TTC549 (cell line): Measurements from ENCODE around the gene KIR2DL4.
"Not testable (repeated sequence)": the region's sequence is repeated elsewhere in the genome, so short reads cannot be mapped to it uniquely, and the experiment has no call there.

Source experiments
- FAIRE-seq: peaks from 2 replicates; lab custom pipeline; 2012; peaks lifted over from hg19 to GRCh38; lab: Jason Lieb, UNC

KIR2DL4 gene

GRCh38 chr19:54803410-54803809, at the start of gene KIR2DL4:
Gene KIR2DL4 (plus strand): TSS chr19:54803610. CDS start chr19:54803652, 42 bp downstream.
- no peak for FAIRE-seq

- not testable (repeated sequence) for FAIRE-seq
Observed at GRCh38 chr19:54756204-54757110, 47.0 kb upstream of the KIR2DL4 start.

- FAIRE-seq: not testable (repeated sequence)
Observed at GRCh38 chr19:54758577-54758976, 44.8 kb upstream of the KIR2DL4 start.

DNA sequence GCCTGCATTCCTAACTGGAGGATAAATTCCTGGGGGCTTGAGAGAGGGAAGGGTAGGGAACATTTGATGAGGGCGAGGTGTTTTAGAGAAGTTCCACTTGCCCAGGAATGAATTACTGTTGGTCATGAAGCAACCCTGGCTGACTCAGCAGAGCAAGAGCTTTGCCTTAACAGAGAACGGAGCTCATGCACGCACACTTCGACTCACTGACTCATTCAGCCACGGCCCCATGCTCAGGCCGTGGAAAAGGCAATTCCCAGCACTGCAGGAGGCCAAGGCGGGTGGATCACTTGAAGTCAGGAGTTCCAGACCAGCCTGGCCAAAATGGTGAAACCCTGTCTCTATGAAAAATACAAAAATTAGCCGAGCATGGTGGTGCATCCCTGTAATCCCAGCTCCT, 39.2 kb upstream of the KIR2DL4 start:
- FAIRE-seq: not testable (repeated sequence)

GRCh38 chr19:54766464-54766863, 36.9 kb upstream of the KIR2DL4 start:
- FAIRE-seq: not testable (repeated sequence)

- not testable (repeated sequence) for FAIRE-seq
Observed at GRCh38 chr19:54769646-54770045, 33.8 kb upstream of the KIR2DL4 start, which contains the start of gene KIR2DL1. Gene KIR2DL1 (plus strand): TSS chr19:54769793. CDS start chr19:54769851, 58 bp downstream.

DNA sequence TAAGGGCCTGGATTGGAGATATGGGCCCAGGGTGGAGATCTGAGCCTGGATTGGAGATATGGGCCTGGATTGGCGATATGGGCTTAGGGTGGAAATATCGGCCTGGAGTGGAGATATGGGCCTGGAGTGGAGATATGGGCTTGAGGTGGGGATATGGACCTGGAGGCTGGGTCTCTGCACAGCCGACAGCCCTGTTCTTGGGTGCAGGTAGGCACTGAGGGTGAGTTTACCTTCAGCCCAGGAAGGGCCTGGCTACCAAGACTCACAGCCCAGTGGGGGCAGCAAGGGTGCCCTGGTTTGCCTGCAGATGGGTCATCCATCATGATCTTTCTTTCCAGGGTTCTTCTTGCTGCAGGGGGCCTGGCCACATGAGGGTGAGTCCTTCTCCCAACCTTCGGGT, 32.9 kb upstream of the KIR2DL4 start:
- not testable (repeated sequence) for FAIRE-seq

- FAIRE-seq: not testable (repeated sequence)
Observed at GRCh38 chr19:54771018-54771960, 32.1 kb upstream of the KIR2DL4 start.

- FAIRE-seq: not testable (repeated sequence)
Observed at GRCh38 chr19:54772666-54773065, 30.7 kb upstream of the KIR2DL4 start.

- not testable (repeated sequence) for FAIRE-seq
Observed at GRCh38 chr19:54775095-54775815, 28.2 kb upstream of the KIR2DL4 start.

DNA sequence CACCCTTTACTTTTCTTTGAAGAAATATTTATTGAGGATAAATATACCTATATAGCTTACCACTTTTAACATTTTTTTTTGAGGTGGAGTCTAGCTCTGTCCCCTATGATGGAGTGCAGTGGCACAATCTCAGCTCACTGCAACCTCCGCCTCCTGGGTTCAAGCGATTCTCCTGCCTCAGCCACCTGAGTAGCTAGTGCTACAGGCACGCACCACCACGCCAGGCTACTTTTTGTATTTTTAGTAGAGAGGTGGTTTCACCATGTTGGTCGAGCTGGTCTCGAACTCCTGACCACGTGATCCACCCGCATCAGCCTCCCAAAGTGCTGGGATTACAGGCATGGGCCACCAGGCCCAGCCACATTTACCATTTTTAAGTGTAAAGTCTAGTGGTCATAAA, 27.6 kb upstream of the KIR2DL4 start:
- not testable (repeated sequence) for FAIRE-seq

DNA sequence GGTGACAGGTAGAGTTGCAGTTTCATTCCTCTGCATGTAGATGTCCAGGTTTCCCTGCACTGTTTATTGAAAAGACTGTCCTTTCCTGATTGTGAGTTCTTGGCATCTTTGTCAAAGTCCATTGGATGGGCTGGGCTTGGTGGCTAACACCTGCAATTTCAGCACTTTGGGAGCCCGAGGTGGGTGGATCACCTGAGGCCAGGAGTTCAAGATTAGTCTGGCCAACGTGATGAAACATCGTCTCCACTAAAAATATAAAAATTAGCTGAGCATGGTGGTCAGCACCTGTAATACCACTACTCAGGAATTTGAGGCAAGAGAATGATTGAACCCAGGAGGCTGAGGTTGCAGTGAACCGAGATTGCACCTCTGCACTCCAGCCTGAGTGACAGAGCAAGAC, 25.6 kb upstream of the KIR2DL4 start:
- FAIRE-seq: not testable (repeated sequence)

GRCh38 chr19:54778896-54779295, 24.5 kb upstream of the KIR2DL4 start:
- FAIRE-seq: not testable (repeated sequence)

- FAIRE-seq: not testable (repeated sequence)
Observed at GRCh38 chr19:54782916-54783315, 20.5 kb upstream of the KIR2DL4 start.

DNA sequence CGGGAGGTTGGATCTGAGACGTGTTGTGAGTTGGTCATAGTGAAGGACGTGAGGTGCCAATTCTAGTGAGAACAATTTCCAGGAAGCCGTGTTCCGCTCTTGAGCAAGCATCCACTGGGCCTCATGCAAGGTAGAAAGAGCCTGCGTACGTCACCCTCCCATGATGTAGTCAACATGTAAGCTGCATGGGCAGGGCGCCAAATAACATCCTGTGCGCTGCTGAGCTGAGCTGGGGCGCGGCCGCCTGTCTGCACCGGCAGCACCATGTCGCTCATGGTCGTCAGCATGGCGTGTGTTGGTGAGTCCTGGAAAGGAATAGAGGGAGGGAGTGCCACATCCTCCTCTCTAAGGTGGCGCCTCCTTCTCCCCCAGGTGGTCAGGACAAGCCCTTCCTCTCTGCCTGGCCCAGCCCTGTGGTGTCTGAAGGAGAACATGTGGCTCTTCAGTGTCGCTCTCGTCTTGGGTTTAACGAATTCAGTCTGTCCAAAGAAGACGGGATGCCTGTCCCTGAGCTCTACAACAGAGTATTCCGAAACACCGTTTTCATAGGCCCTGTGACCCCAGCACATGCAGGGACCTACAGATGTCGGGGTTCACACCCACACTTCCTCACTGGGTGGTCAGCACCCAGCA, 17.2 kb upstream of the KIR2DL4 start:
- FAIRE-seq: not testable (repeated sequence)

- not testable (repeated sequence) for FAIRE-seq
Observed at GRCh38 chr19:54788154-54788553, 15.3 kb upstream of the KIR2DL4 start.

- FAIRE-seq: no peak
Observed at GRCh38 chr19:54790711-54791110, 12.7 kb upstream of the KIR2DL4 start.

DNA sequence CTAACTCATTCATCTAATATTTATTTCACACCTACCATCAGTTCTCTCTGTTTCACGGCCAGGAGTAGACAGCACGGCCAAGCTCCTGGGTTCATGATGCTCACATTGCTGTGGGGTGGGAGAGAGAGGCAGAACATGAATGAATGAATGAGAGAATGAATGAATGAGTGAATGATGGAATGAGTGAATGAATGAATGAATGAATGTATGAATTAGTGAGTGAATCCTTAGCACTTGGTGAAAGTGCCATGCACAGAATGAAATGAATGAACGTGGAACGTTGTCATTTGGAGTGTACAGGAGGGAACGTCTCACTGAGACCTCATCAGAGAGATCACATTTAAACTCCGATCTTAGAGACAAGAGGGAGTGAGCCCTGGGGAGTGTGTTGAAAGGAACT, 11.9 kb upstream of the KIR2DL4 start:
- no peak for FAIRE-seq

- no peak for FAIRE-seq
Observed at GRCh38 chr19:54792814-54793213, 10.6 kb upstream of the KIR2DL4 start.

DNA sequence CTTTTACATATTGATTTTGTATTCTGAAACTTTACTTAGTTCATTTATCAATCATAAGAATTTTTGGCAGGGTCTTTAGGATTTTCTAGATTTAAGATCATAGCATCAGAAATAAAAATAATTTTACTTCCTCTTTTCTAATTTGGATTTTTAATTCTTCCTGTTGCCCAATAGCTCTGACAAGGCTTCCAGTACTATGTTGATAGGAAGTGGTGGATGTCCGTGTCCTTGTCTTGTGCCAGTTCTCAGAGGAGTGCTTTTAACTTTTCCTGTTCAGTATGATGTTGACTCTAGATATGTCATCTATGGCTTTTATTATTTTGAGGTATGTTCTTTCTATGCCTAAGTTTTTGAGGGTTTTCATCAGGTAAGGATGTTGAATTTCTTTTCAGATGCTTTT, 7.7 kb upstream of the KIR2DL4 start:
- no peak for FAIRE-seq

DNA sequence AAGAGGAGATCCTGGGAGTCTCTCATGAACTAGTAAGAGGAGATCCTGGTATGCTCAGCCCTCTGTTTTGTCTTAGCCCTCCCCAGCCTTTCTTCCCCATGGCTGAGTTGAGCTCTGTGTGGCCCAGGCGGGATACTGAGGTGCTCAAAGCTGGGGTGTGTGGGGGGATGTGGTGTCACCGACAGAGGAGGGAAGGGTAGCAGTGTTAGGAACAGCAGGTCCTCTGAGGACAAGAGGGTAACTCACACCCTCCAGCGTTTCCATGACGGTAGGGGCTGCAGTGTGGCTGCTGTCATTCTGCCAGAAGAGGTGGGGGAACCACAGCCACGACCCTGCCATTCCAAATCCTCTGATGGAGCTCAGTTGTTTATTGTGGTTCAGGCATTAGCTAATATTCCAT, 691 bp downstream of the KIR2DL4 start:
- no peak for FAIRE-seq
